Tibial artery (tissue), 4 donors: ENCODE results near the gene CDH20.
"Not testable (repeated sequence)": the region's sequence is repeated elsewhere in the genome, so short reads cannot be mapped to it uniquely, and the experiment has no call there.

Experiments used
- DNase-seq, 2 donors: peaks; one replicate each; pipeline ENCODE4 v3.0.0-alpha.2; 2019
- H3K27ac ChIP-seq, 2 donors: fragments of 200-600 bp; sonication (generic) in 1 of 2; 1 replicate in 1 of 2; 2 replicates in 1 of 2; pipeline ENCODE4 v1.5.1; 2018 to 2019; ENCODE audit warnings: mild to moderate bottlenecking in 1 of 2
- H3K27me3 ChIP-seq, 2 donors: fragments of 200-600 bp; sonication (generic) in 1 of 2; one replicate each; pipeline versions ENCODE4 v1.5.1 to v1.6.0; 2016 to 2019
- H3K36me3 ChIP-seq, 3 donors: fragments of 200-600 bp; sonication (generic) in 2 of 3; one replicate each; pipeline ENCODE4 v1.5.1; 2016 to 2019; ENCODE audit warnings: mild to moderate bottlenecking in 2 of 3
- H3K4me1 ChIP-seq, 4 donors: fragments of 200-600 bp; sonication (generic) in 2 of 4; 1 replicate in 3 of 4; 2 replicates in 1 of 4; pipeline ENCODE4 v1.5.1; 2016 to 2019
- H3K4me3 ChIP-seq, 2 donors: fragments of 200-600 bp; sonication (generic) in 1 of 2; 1 replicate in 1 of 2; 2 replicates in 1 of 2; pipeline ENCODE4 v1.5.1; 2018 to 2019; ENCODE audit warnings: mild to moderate bottlenecking in 2 of 2
- H3K9me3 ChIP-seq, 3 donors: fragments of 200-600 bp; sonication (generic) in 1 of 3; one replicate each; pipeline ENCODE4 v1.5.1; 2016 to 2019
- intact Hi-C: fragments of 100-400 bp; cut with DNase I; formaldehyde crosslinking; loops from one replicate; pipeline ENCODE4 v1.15.0; 2023; ENCODE audit warnings: low total_unique reads
- TF ChIP-seq, protein P1 (sequence below), 2 experiments: fragments of 200-600 bp in 1 of 2; fragments of 450-650 bp in 1 of 2; IDR thresholded peaks; one replicate each; pipeline ENCODE4 v1.5.1; 2017 to 2019; ENCODE audit warnings: antibody characterized with exemption in 2 of 2, mild to moderate bottlenecking in 1 of 2, moderate library complexity in 1 of 2

The CDH20 gene

DNA sequence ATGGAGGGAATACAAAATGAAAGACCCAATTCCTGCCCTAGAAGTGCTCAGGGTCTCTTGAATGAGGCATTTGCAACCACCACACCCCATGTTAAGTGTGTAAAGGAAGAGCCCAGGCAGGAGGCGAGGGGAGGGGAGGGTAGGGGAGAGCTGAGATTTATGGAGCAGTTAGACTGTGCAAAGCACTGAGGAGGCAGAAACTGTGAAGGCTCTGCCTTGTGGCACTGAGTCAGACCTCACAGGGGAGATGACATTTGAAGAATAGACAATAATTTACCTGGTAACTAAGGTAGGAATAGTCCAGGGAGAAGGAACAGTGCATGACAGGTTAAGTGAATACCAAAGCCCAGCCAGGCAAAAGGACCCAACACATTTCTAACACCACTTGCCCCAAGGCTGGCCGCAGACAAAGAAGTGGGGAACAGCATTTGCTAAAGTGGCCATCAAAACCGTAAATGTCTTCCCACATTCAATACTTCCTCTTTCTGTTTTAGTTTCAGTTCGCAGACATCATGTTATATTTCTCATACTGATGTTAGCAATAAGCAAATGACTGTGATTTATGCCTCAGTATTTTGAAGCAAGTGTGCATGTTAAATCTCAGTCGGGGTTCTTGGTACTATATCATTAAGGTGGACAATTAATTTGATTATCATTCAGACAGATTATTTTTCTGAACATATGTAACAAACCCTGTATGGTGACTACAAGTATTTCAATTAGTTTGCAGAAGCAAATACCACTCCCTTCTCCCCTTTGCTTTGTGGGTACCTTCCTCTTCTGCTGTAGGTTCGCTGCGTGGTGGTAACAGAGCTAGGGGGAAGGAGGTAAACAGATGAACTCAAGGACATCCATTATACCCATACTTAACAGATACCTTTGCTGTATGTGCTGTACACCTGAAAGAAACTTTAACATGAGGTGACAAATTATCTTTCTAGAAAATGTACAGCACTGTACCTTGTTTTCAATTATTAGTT is 27.5 kb downstream of the CDH20 start:
- intact Hi-C loops: no loop called here
- Histone ChIP-seq H3K9me3 (no peaks in the 10 kb centered on the region), H3K27me3 (no peaks in the 10 kb centered on the region), H3K4me1 (no peaks in the 10 kb centered on the region), H3K27ac (no peak overlapping the region), H3K36me3 (no peaks in the 10 kb centered on the region), H3K4me3 (no peak overlapping the region)
- TF ChIP-seq, protein P1, sequence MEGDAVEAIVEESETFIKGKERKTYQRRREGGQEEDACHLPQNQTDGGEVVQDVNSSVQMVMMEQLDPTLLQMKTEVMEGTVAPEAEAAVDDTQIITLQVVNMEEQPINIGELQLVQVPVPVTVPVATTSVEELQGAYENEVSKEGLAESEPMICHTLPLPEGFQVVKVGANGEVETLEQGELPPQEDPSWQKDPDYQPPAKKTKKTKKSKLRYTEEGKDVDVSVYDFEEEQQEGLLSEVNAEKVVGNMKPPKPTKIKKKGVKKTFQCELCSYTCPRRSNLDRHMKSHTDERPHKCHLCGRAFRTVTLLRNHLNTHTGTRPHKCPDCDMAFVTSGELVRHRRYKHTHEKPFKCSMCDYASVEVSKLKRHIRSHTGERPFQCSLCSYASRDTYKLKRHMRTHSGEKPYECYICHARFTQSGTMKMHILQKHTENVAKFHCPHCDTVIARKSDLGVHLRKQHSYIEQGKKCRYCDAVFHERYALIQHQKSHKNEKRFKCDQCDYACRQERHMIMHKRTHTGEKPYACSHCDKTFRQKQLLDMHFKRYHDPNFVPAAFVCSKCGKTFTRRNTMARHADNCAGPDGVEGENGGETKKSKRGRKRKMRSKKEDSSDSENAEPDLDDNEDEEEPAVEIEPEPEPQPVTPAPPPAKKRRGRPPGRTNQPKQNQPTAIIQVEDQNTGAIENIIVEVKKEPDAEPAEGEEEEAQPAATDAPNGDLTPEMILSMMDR (IDR thresholded peaks at IDR 0.05): no peak
- DNase-seq: no peak

- no peak for DNase-seq
- H3K4me1 ChIP-seq: no peaks in the 10 kb centered on the region
- intact Hi-C loops: no loop called here
- no peaks in the 10 kb centered on the region for H3K36me3 ChIP-seq
- TF ChIP-seq, protein P1 (IDR thresholded peaks at IDR 0.05): no peak
- no peaks in the 10 kb centered on the region for H3K27me3 ChIP-seq
- no peak overlapping the region for H3K27ac ChIP-seq
- no peaks in the 10 kb centered on the region for H3K9me3 ChIP-seq
- no peak overlapping the region for H3K4me3 ChIP-seq
These were observed 29.3 kb downstream of the CDH20 start for GRCh38 chr18:61362511-61362910.

DNA sequence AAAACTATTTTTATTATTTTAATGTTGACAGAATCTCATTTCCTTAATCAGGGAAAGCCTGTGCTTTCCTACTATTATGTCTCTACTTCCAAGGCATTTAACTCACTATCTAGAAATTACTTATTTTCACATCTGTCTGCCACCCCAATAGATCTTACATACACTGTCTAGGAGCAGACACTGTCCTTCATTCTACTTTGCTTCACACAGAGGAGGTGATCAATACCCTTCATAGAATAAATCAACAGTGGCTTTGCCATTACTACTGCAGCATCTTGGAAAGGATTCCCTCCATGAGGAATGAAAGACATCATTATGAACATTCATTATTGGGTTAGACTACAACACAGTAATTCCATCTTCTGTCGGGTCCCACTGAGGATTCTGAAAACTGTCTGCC is 31.7 kb downstream of the CDH20 start:
- no peaks in the 10 kb centered on the region for H3K4me1 ChIP-seq
- no peak overlapping the region for H3K27ac ChIP-seq
- no peaks in the 10 kb centered on the region for H3K27me3 ChIP-seq
- DNase-seq: no peak
- H3K9me3 ChIP-seq: no peaks in the 10 kb centered on the region
- no peak overlapping the region for H3K4me3 ChIP-seq
- H3K36me3 ChIP-seq: no peaks in the 10 kb centered on the region
- TF ChIP-seq, protein P1 (IDR thresholded peaks at IDR 0.05): no peak
- intact Hi-C loops: no loop called here

GRCh38 chr18:61368001-61368400 is 34.8 kb downstream of the CDH20 start:
- intact Hi-C loops: no loop called here
- TF ChIP-seq, protein P1 (IDR thresholded peaks at IDR 0.05): no peak
- Histone ChIP-seq H3K36me3 (no peaks in the 10 kb centered on the region), H3K27me3 (no peaks in the 10 kb centered on the region), H3K9me3 (no peaks in the 10 kb centered on the region), H3K4me1 (no peaks in the 10 kb centered on the region), H3K4me3 (no peak overlapping the region), H3K27ac (no peak overlapping the region)
- no peak for DNase-seq

GRCh38 chr18:61369671-61370070 is 36.4 kb downstream of the CDH20 start:
- DNase-seq, intact Hi-C loops, H3K4me1 ChIP-seq, H3K27ac ChIP-seq, H3K27me3 ChIP-seq, H3K4me3 ChIP-seq, H3K36me3 ChIP-seq, H3K9me3 ChIP-seq: not testable (repeated sequence)

DNA sequence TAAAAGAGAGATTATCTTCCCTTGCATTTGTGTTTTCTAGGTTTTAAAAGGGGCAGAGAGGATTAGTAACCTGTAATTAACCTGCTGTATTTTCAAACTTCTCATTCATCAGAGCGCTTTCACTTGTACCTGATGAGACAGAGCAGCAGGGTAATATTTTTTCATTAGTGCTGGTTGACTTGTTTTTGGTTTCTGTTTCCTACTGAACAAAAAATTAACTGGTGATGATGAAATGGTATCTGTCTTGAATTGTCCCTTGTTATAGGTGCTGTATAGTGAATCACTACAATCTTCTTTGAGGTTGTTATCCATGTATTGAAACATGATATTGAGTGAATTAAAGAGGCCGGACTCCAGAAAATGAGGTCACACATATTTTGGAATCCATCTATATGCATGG is 37.9 kb downstream of the CDH20 start:
- H3K27me3 ChIP-seq: no peaks in the 10 kb centered on the region
- TF ChIP-seq, protein P1 (IDR thresholded peaks at IDR 0.05): no peak
- no peaks in the 10 kb centered on the region for H3K9me3 ChIP-seq
- intact Hi-C loops: no loop called here
- H3K4me3 ChIP-seq: no peak overlapping the region
- H3K36me3 ChIP-seq: no peaks in the 10 kb centered on the region
- H3K4me1 ChIP-seq: no peaks in the 10 kb centered on the region
- no peak overlapping the region for H3K27ac ChIP-seq
- no peak for DNase-seq
